HEK293T (cell line): ENCODE measurements around the gene WWOX.

Experiments
- ARNT ChIP-seq: fragments of 450-650 bp; IDR thresholded peaks from 2 replicates; pipeline ENCODE4 v1.6.1; 2017; ENCODE audit warnings: mild to moderate bottlenecking
- BHLHE40 ChIP-seq: fragments of 450-650 bp; IDR thresholded peaks from 2 replicates; pipeline ENCODE4 v1.6.1; 2016; ENCODE audit warnings: mild to moderate bottlenecking, moderate library complexity, borderline replicate concordance
- ELF4 ChIP-seq: fragments of 450-650 bp; IDR thresholded peaks from 2 replicates; pipeline ENCODE4 v1.6.1; 2017; ENCODE audit warnings: antibody characterized with exemption
- FOXA1 ChIP-seq: fragments of 450-650 bp; IDR thresholded peaks from 2 replicates; pipeline ENCODE4 v1.6.1; 2016; ENCODE audit warnings: mild to moderate bottlenecking
- FOXM1 ChIP-seq: fragments of 450-650 bp; IDR thresholded peaks from 2 replicates; pipeline ENCODE4 v1.6.1; 2017; ENCODE audit warnings: mild to moderate bottlenecking, borderline replicate concordance
- HDGF ChIP-seq: fragments of 450-650 bp; IDR thresholded peaks from 2 replicates; pipeline ENCODE4 v1.6.1; 2017; ENCODE audit warnings: antibody characterized with exemption, borderline replicate concordance
- SP1 ChIP-seq: fragments of 450-650 bp; IDR thresholded peaks from 2 replicates; pipeline ENCODE4 v1.6.1; 2017
- TARDBP ChIP-seq: fragments of 450-650 bp; IDR thresholded peaks from 2 replicates; pipeline ENCODE4 v1.6.1; 2016
- ZNF384 ChIP-seq: fragments of 450-650 bp; IDR thresholded peaks from 2 replicates; pipeline ENCODE4 v1.6.1; 2016

DNA sequence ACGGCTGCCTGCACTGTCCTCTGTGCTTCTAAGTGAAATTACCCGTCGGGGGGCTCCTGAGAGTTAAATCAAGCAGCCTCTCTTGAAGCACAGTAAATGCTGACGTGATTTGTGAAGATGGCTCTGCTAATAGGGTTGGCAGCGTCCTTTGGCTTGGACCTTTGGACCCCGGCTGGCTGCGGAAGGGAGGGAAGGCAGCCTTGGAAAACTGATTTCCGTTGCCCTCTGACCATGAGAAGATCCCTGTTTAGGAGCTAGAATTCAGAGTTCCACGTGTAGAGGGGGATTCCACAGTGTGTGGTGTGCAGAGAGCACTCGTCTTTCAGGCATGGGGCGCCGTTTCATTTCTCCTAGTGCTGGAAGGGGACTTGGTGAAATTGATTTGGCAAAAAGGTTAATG is 640.8 kb downstream of the WWOX start:
- TF ChIP-seq ELF4 (no peak), HDGF (no peak), BHLHE40 (no peak), FOXA1 (no peak), ARNT (no peak), TARDBP (no peak), FOXM1 (no peak), SP1 (no peak), ZNF384 (no peak)
